Liver (tissue), 9 donors: ENCODE results near the gene ZNF585A. TPM values are rescaled to one million over a fixed set of nuclear protein-coding genes. Genes with fewer than 3 reads are reported as not detected.
"Not testable (repeated sequence)": the region's sequence is repeated elsewhere in the genome, so short reads cannot be mapped to it uniquely, and the experiment has no call there.

Experiments used
- DNase-seq: peaks from one replicate; pipeline ENCODE4 v3.0.0-alpha.2; 2017; ENCODE audit warnings: low spot score
- H3K27ac ChIP-seq, 2 donors: one replicate each; pipeline ENCODE4 v1.7.0; 2013; ENCODE audit warnings: inconsistent platforms in 2 of 2, low read length in 2 of 2, control low read depth in 1 of 2, low read depth in 1 of 2, mild to moderate bottlenecking in 1 of 2
- H3K27me3 ChIP-seq, 4 donors: one replicate each; pipeline versions ENCODE4 v1.6.1 to v1.7.0; 2013; ENCODE audit warnings: low read length in 3 of 4, inconsistent platforms in 1 of 4, mild to moderate bottlenecking in 1 of 4, moderate library complexity in 1 of 4; ENCODE audit not compliant: control insufficient read depth in 4 of 4, insufficient read depth in 4 of 4
- H3K36me3 ChIP-seq, 4 donors: one replicate each; pipeline versions ENCODE4 v1.6.1 to v1.7.0; 2013; ENCODE audit warnings: low read length in 3 of 4, mild to moderate bottlenecking in 3 of 4, low read depth in 1 of 4, moderate library complexity in 1 of 4; ENCODE audit not compliant: control insufficient read depth in 4 of 4, insufficient read depth in 3 of 4
- H3K4me1 ChIP-seq, 4 donors: one replicate each; pipeline versions ENCODE4 v1.6.1 to v1.7.0; 2013; ENCODE audit warnings: low read length in 3 of 4, mild to moderate bottlenecking in 3 of 4, moderate library complexity in 1 of 4; ENCODE audit not compliant: control insufficient read depth in 4 of 4, insufficient read depth in 4 of 4
- H3K4me3 ChIP-seq, 3 donors: one replicate each; pipeline versions ENCODE4 v1.6.1 to v1.7.0; 2013; ENCODE audit warnings: low read length in 3 of 3, control low read depth in 1 of 3, low read depth in 1 of 3, mild to moderate bottlenecking in 1 of 3
- H3K9ac ChIP-seq, 2 donors: one replicate each; pipeline ENCODE4 v1.7.0; 2013; ENCODE audit warnings: low read length in 2 of 2, mild to moderate bottlenecking in 2 of 2, moderate library complexity in 2 of 2, control low read depth in 1 of 2, low read depth in 1 of 2
- H3K9me3 ChIP-seq, 4 donors: one replicate each; pipeline versions ENCODE4 v1.6.1 to v1.7.0; 2013; ENCODE audit warnings: low read length in 3 of 4; ENCODE audit not compliant: control insufficient read depth in 4 of 4
- ATF3 ChIP-seq: IDR thresholded peaks from 2 replicates; pipeline ENCODE4 v1.6.1; 2016; ENCODE audit warnings: antibody characterized with exemption
- FOXA2 ChIP-seq: IDR thresholded peaks from 2 replicates; pipeline ENCODE4 v1.6.1; 2016; ENCODE audit warnings: antibody characterized with exemption
- HNF4G ChIP-seq: IDR thresholded peaks from 2 replicates; pipeline ENCODE4 v1.6.1; 2016; ENCODE audit warnings: antibody characterized with exemption
- MAX ChIP-seq: IDR thresholded peaks from 2 replicates; pipeline ENCODE4 v1.6.1; 2016; ENCODE audit warnings: antibody characterized with exemption
- NR2F2 ChIP-seq: IDR thresholded peaks from 2 replicates; pipeline ENCODE4 v1.6.1; 2016; ENCODE audit warnings: antibody characterized with exemption
- RAD21 ChIP-seq, 2 donors: IDR thresholded peaks; 2 replicates each; pipeline ENCODE4 v1.6.1; 2016; ENCODE audit warnings: antibody characterized with exemption in 2 of 2, mild to moderate bottlenecking in 2 of 2
- RXRA ChIP-seq, 2 donors: IDR thresholded peaks; 2 replicates each; pipeline ENCODE4 v1.6.1; 2017 to 2018; ENCODE audit warnings: antibody characterized with exemption in 2 of 2, mild to moderate bottlenecking in 1 of 2
- SP1 ChIP-seq: IDR thresholded peaks from 2 replicates; pipeline ENCODE4 v1.6.1; 2018; ENCODE audit warnings: antibody characterized with exemption, mild to moderate bottlenecking
- TAF1 ChIP-seq: conservative IDR thresholded peaks from 2 replicates; pipeline ENCODE4 v1.6.1; 2016; ENCODE audit warnings: antibody characterized with exemption, mild to moderate bottlenecking
- YY1 ChIP-seq: IDR thresholded peaks from 2 replicates; pipeline ENCODE4 v1.6.1; 2016; ENCODE audit warnings: antibody characterized with exemption, mild to moderate bottlenecking
- ZBTB33 ChIP-seq: IDR thresholded peaks from 2 replicates; pipeline ENCODE4 v1.6.1; 2016; ENCODE audit warnings: antibody characterized with exemption
- WGBS: extraction: QIAGEN DNeasy Blood & Tissue Kit; methylation state at CpG from one replicate; pipeline ENCODE4 v1.1.7; 2013; 5-methylcytosine and 5-hydroxymethylcytosine counted together
- polyA plus RNA-seq, 2 donors: library from polyadenylated mRNA; stranded (reverse) in 1 of 2; unstranded in 1 of 2; fragments of 200-250 nt in 1 of 2; fragments of >200 nt in 1 of 2; fragmentation: Nextera tagmentation in 1 of 2; extraction: Ambion mirVana in 1 of 2; gene quantifications; one replicate each; pipeline versions ENCODE4 v1.2.1 to v1.2.3, GENCODE V29; 2013 to 2015
- total RNA-seq, 2 donors: library from RNA; depleted of rRNA; stranded (reverse); fragments of >200 nt; gene quantifications; one replicate each; pipeline ENCODE4 v1.2.3, GENCODE V29; 2014
- donor health status: healthy.
- donor health status: healthy.
- donor health status: healthy.
- donor health status: healthy.
- donor health status: healthy.

ZNF585A gene
- total and polyA plus RNA-seq, 4 donors: 1.9 to 4.2 (median 3.2) TPM

GRCh38 chr19:37111753-37112152 lies 60.7 kb downstream of the ZNF585A start:
- not testable (repeated sequence) for DNase-seq, H3K27me3 ChIP-seq, H3K27ac ChIP-seq, H3K9ac ChIP-seq, H3K4me1 ChIP-seq
- TF ChIP-seq RAD21 (IDR thresholded peaks at IDR 0.05): peak; percentile 32 to 33
- Histone ChIP-seq H3K36me3 (peaks cover 10 to 70% (median 63%) of the 10 kb centered on the region in 4 donors), H3K9me3 (peaks cover 46 to 90% (median 55%) of the 10 kb centered on the region in 4 donors), H3K4me3 (peak overlapping the region in 2 of 3 donors; percentile 41 to 60)
- WGBS: 90% methylated on average over 7 of the region's 7 CpGs

- not testable (repeated sequence) for H3K27me3 ChIP-seq, H3K9ac ChIP-seq, H3K27ac ChIP-seq, H3K4me3 ChIP-seq, DNase-seq, H3K4me1 ChIP-seq
- WGBS: 97% methylated on average over 5 of the region's 5 CpGs
- Histone ChIP-seq H3K36me3 (peaks cover 8 to 60% (median 56%) of the 10 kb centered on the region in 4 donors), H3K9me3 (peaks cover 29 to 65% (median 45%) of the 10 kb centered on the region in 4 donors)
Measured at GRCh38 chr19:37104135-37104534, 68.4 kb downstream of the ZNF585A start.

- peaks cover 29 to 68% (median 38%) of the 10 kb centered on the region in 4 donors for H3K9me3 ChIP-seq
- H3K27ac ChIP-seq: no peak overlapping the region
- WGBS: 99% methylated on average over 1 of the region's 1 CpG
- peaks cover 10 to 78% (median 66%) of the 10 kb centered on the region in 4 donors for H3K36me3 ChIP-seq
- peak overlapping the region in 2 of 3 donors; percentile 45 to 47 for H3K4me3 ChIP-seq
- no peak overlapping the region for H3K9ac ChIP-seq
- TF ChIP-seq NR2F2 (no peak), HNF4G (no peak), FOXA2 (no peak), SP1 (no peak), MAX (no peak), TAF1 (no peak), YY1 (no peak), ZBTB33 (no peak), RXRA (IDR thresholded peaks at IDR 0.05) (no peak)
- DNase-seq: no peak
- no peaks in the 10 kb centered on the region for H3K4me1 ChIP-seq
- H3K27me3 ChIP-seq: no peaks in the 10 kb centered on the region
Measured at GRCh38 chr19:37098570-37098969, 73.9 kb downstream of the ZNF585A start.

- no peak for DNase-seq
- 97% methylated on average over 1 of the region's 1 CpG for WGBS
- Histone ChIP-seq H3K4me3 (no peak overlapping the region), H3K9ac (no peak overlapping the region), H3K27me3 (no peaks in the 10 kb centered on the region), H3K4me1 (no peaks in the 10 kb centered on the region), H3K36me3 (peaks cover 9 to 84% (median 72%) of the 10 kb centered on the region in 4 donors), H3K27ac (no peak overlapping the region), H3K9me3 (peaks cover 24 to 69% (median 37%) of the 10 kb centered on the region in 4 donors)
- TF ChIP-seq RXRA (IDR thresholded peaks at IDR 0.05) (no peak), ATF3 (no peak)
Measured at GRCh38 chr19:37095859-37096258, 76.6 kb downstream of the ZNF585A start.

Other genes starting within 250 kb of the ZNF585A start
- gene ZNF420, start 94.3 kb downstream of the ZNF585A start, total RNA-seq: 1 to 10 TPM; 4.4 to 5.2 TPM
- 1 to 10 TPM; 2.0 to 2.3 TPM for gene ZNF420, start 94.3 kb downstream of the ZNF585A start, polyA plus RNA-seq
- 1 to 10 TPM; 4.4 to 8.8 TPM for gene ZNF585B, start 37.8 kb upstream of the ZNF585A start, total RNA-seq
- 1 to 10 TPM in 1 of 2 donors, under 1 TPM in 1; 0.74 to 1.6 TPM for gene ZNF585B, start 37.8 kb upstream of the ZNF585A start, polyA plus RNA-seq
- gene ZNF383, start 45.5 kb upstream of the ZNF585A start, total RNA-seq: 1 to 10 TPM; 2.9 to 3.2 TPM
- gene ZNF383, start 45.5 kb upstream of the ZNF585A start, polyA plus RNA-seq: 1 to 10 TPM; 1.1 to 1.8 TPM
- 1 to 10 TPM; 2.7 to 4.2 TPM for gene ZNF527, start 198.4 kb upstream of the ZNF585A start, total RNA-seq
- gene ZNF527, start 198.4 kb upstream of the ZNF585A start, polyA plus RNA-seq: 1 to 10 TPM in 1 of 2 donors, under 1 TPM in 1; 0.79 to 1.4 TPM